Measurements from ENCODE around the gene LRPAP1. TPM values are rescaled to one million over a fixed set of nuclear protein-coding genes. Genes with fewer than 3 reads are reported as not detected.

The LRPAP1 gene
- total RNA-seq, 1 donor from 2014 or later = 80.1 TPM

DNA sequence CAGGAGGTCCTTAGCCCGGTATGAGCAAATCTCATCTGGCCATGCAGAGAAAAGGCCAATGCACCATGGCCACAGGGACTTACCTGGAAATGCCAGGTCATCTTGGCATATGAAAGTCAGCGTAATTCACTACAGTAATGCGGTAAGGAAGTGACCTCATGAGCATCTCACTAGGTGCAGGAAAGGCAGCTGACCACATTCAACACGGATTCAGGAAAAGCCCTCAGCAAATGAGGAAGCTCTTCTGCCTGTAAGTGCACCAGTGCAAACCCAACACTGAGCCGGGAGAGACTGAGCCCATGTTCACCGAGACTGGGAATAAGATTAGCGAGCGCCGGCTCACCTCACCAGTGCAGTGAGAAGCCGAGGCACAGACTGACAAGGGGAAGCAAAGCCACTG lies 23.7 kb downstream of the LRPAP1 start:
- no peak for DNase-seq (ENCODE audit: low spot score)
- H3K9me3 Mint-ChIP-seq = no peaks in the 10 kb centered on the region
- no peak overlapping the region for H3K4me3 Mint-ChIP-seq (ENCODE audit: low read depth)
- peaks cover 63% of the 10 kb centered on the region for H3K36me3 Mint-ChIP-seq (ENCODE audit: low read depth)
- H3K27ac Mint-ChIP-seq = no peak overlapping the region
- H3K4me1 Mint-ChIP-seq (ENCODE audit: low read depth) = peaks cover 4% of the 10 kb centered on the region
- intact Hi-C loops (cut with micrococcal nuclease) = no loop called here
- H3K27me3 Mint-ChIP-seq (ENCODE audit: low read depth) = no peaks in the 10 kb centered on the region

DNA sequence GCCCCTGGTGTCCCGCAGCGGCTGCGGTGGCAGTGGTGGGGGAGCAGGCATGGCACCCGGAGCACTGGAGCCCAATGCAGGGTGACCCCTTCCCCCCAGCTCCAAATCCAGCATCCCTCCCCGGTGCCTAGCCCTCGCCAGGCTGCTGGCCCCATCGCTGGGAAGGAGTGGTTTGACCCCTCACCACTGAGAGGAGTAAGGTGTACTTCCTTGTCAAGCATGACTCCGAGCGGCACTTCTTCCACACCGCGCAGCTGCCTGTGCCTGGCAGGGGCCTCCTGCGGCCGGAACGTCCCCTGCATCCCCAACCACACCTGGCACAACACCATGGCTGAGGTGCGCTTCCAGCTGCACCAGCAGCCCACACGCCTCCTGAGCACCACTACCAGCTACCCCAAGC lies 27.0 kb downstream of the LRPAP1 start:
- H3K27me3 Mint-ChIP-seq (ENCODE audit: low read depth) = no peaks in the 10 kb centered on the region
- no peak for DNase-seq (ENCODE audit: low spot score)
- H3K4me3 Mint-ChIP-seq (ENCODE audit: low read depth) = no peak overlapping the region
- H3K9me3 Mint-ChIP-seq = no peaks in the 10 kb centered on the region
- peaks cover 6% of the 10 kb centered on the region for H3K4me1 Mint-ChIP-seq (ENCODE audit: low read depth)
- peaks cover 37% of the 10 kb centered on the region for H3K36me3 Mint-ChIP-seq (ENCODE audit: low read depth)
- H3K27ac Mint-ChIP-seq = no peak overlapping the region
- intact Hi-C loops (cut with micrococcal nuclease) = no loop called here

DNA sequence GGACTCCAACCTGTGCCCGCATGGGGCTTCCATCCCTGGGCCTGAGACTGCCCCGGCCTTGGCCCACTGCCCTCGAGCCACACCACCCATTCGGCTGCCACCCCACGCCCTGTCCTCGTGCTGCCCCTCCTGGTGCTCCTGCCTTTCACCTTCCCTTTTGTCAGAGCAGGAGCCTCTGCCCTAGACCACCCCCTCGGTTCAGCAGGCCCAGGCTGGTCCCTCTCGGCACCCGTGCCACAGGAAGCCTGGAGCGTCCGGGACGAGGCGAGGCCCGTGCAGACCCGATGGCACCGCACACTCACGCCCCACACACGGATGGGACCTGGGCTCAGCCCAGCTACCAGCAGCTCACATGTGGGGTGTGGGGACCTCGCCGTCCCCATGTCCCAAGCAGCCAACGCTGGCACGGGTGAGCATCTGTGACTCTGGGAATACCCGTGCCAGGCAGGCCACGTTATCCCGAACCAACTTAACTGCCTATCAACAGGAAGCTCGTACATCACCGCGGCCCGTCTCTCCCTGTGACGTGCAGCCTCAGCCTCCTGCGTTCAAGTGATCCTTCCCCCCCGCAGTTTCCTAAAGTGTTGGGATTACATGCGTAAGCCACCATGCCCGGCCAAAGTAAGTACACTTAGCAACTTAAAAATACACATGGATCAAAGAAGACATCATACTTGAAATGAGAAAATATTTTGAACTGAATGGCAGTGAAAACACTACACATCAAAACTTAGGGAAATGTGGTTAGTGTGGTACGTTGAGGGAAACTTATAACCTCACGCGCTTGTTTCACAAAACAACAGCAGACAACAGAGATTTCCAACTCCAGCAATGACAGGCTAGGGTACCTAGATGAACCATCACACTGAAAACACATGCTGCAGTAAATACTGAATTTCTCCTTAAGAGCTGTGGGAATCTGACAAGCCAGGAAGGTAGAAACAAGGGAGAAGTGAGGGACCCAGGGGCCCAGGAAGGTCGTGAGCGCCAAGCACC lies 29.0 kb downstream of the LRPAP1 start:
- Mint-ChIP-seq H3K9me3 (no peaks in the 10 kb centered on the region), H3K36me3 (ENCODE audit: low read depth) (peaks cover 23% of the 10 kb centered on the region), H3K4me3 (ENCODE audit: low read depth) (no peak overlapping the region), H3K27ac (peak overlapping the region; percentile 47), H3K4me1 (ENCODE audit: low read depth) (peaks cover 6% of the 10 kb centered on the region), H3K27me3 (ENCODE audit: low read depth) (no peaks in the 10 kb centered on the region)
- no peak for DNase-seq (ENCODE audit: low spot score)
- intact Hi-C loops (cut with micrococcal nuclease) = no loop called here

DNA sequence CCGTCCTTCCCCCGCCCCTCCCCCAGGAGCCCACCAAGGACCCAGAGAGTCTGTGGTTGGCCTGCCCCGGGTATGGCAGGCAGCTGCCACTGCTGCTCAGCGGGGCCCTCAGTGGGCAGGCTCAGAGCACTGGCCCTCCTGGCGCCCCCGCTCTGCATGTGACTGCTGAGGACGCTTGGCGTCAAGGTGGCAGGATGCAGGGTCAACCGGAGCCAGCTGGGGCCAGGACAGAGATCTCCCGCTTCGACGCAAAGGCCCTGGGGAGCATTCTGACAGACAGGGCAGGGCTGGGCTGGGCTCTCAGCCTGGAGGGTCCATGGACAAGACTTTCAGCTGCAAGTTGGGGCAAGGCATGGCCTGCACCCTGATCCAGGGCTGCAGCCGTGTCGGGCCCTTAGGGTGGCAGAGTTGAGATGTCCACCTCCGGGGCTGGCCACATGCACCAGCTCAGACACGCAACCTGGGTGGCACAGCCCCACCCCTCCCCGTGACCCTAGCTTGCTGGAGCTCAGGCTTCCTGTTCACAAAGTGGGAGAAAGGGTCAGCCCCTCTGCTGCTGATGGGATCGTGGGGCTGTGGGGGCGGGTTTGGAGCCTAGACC lies 30.3 kb downstream of the LRPAP1 start:
- DNase-seq (ENCODE audit: low spot score) = no peak
- peaks cover 15% of the 10 kb centered on the region for H3K36me3 Mint-ChIP-seq (ENCODE audit: low read depth)
- H3K9me3 Mint-ChIP-seq = no peaks in the 10 kb centered on the region
- no peak overlapping the region for H3K4me3 Mint-ChIP-seq (ENCODE audit: low read depth)
- H3K27me3 Mint-ChIP-seq (ENCODE audit: low read depth) = no peaks in the 10 kb centered on the region
- peaks cover 4% of the 10 kb centered on the region for H3K4me1 Mint-ChIP-seq (ENCODE audit: low read depth)
- intact Hi-C loops (cut with micrococcal nuclease) = no loop called here
- no peak overlapping the region for H3K27ac Mint-ChIP-seq

DNA sequence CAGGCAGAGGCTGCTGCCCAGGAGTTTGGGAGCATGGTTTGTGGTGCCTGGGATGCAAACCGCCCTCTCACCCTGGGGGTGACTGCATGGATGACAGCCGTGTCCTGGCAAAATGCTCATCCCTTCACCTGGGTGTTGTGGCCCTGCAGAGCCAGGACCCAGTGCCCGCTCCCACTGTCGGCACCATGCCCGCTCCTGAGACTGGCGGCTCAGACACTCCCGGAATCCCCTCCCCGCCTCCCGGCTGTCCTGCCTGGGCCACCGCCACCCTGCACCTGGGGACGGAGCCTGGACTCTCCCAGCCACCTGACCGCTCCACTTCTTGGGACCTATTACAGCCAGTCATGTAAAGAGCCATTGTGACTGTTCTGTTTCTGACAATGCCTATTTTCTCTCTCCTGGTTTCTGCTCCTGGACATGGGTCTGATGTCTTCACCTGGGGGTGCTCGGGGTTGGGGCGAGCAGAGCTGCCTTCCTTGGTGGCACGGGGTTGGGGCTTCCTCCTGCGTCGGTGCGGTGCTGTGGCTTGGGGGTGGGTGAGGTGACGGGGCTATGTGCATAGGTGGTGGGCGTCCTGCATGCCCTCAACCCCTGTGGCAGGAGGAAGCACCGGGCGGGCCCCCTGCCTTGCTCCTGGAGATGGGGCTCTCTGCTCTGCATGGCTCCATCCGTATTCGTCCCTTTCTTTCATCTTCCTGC lies 30.9 kb downstream of the LRPAP1 start:
- H3K4me1 Mint-ChIP-seq (ENCODE audit: low read depth) = peaks cover 4% of the 10 kb centered on the region
- H3K4me3 Mint-ChIP-seq (ENCODE audit: low read depth) = no peak overlapping the region
- no peak overlapping the region for H3K27ac Mint-ChIP-seq
- peaks cover 11% of the 10 kb centered on the region for H3K36me3 Mint-ChIP-seq (ENCODE audit: low read depth)
- no peaks in the 10 kb centered on the region for H3K9me3 Mint-ChIP-seq
- no peaks in the 10 kb centered on the region for H3K27me3 Mint-ChIP-seq (ENCODE audit: low read depth)
- no peak for DNase-seq (ENCODE audit: low spot score)
- intact Hi-C loops (cut with micrococcal nuclease) = no loop called here

DNA sequence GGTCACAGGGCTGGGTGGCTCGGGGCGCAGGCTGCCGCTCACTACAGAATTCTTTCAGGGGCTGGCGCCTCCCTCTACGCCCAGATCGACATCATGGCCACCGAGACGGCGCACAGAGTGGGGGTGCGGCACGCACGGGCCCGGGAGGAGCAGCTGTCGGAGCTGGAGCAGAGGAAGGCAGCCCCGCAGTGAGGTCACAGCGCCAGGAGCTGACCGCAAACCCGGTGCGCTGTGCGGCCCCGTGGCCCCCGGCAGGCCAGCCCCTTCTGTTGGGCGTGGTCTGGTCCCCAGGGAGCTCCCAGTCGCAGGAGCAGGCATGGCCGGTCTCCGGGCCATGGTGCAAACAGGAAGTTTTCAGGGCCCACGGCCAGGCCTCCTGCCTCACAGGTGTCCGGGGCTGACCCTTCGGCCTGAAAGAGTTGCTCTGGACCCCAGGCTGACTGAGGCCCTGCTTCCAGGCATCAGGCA lies 31.6 kb downstream of the LRPAP1 start:
- Mint-ChIP-seq H3K4me3 (ENCODE audit: low read depth) (no peak overlapping the region), H3K27ac (no peak overlapping the region), H3K27me3 (ENCODE audit: low read depth) (no peaks in the 10 kb centered on the region), H3K4me1 (ENCODE audit: low read depth) (peaks cover 4% of the 10 kb centered on the region), H3K9me3 (no peaks in the 10 kb centered on the region), H3K36me3 (ENCODE audit: low read depth) (peaks cover 11% of the 10 kb centered on the region)
- intact Hi-C loops (cut with micrococcal nuclease) = no loop called here
- no peak for DNase-seq (ENCODE audit: low spot score)

DNA sequence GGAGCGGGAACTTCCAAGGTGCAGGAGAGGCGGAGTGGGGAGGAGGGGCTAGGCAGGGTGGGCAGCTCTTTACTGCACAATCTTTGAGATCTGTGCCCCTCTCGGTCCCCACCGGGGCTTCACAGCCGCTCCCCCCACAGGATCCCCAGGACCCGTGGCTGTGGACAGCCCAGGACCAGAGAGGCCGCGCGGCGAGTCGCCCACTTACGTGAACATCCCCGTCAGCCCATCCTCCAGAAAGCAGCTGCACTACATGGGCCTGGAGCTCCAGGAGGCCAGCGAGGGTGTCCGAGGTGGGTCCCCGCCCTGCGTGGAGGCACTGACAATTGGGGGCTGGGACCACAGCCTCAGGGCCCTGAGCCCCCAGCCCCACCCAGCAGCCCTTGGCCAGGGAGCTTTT lies 32.1 kb downstream of the LRPAP1 start:
- no peak for DNase-seq (ENCODE audit: low spot score)
- intact Hi-C loops (cut with micrococcal nuclease) = no loop called here

DNA sequence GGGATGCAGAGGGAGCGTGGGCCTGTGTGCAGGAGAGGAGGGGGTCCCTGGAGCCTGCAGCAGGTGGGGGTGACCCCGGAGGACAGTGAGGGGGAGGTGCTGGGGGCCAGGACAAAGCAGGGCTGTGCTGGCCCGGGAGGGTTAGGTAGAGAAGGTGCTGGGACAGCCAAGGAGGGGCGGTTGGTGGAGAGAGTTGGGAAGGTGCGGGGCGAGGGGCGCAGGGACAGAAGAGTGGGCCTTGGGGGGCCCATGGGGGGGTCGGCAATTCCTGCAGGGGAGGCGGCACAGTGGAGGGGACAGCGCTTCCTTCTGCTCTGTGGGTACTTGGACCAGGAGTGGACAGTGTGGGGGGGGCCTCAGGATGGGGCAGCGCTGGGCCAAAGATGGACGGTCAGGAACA lies 32.5 kb downstream of the LRPAP1 start:
- intact Hi-C loops (cut with micrococcal nuclease) = no loop called here
- Mint-ChIP-seq H3K27ac (no peak overlapping the region), H3K9me3 (no peaks in the 10 kb centered on the region), H3K36me3 (ENCODE audit: low read depth) (peaks cover 7% of the 10 kb centered on the region), H3K4me1 (ENCODE audit: low read depth) (peaks cover 4% of the 10 kb centered on the region), H3K4me3 (ENCODE audit: low read depth) (no peak overlapping the region), H3K27me3 (ENCODE audit: low read depth) (no peaks in the 10 kb centered on the region)
- no peak for DNase-seq (ENCODE audit: low spot score)

More for the DNA sequence above, 32.1 kb downstream of the LRPAP1 start:
- no peaks in the 10 kb centered on the region for H3K9me3 Mint-ChIP-seq
- no peak overlapping the region for H3K27ac Mint-ChIP-seq
- H3K4me3 Mint-ChIP-seq (ENCODE audit: low read depth) = no peak overlapping the region
- H3K4me1 Mint-ChIP-seq (ENCODE audit: low read depth) = peaks cover 4% of the 10 kb centered on the region
- peaks cover 9% of the 10 kb centered on the region for H3K36me3 Mint-ChIP-seq (ENCODE audit: low read depth)
- no peaks in the 10 kb centered on the region for H3K27me3 Mint-ChIP-seq (ENCODE audit: low read depth)

DNA sequence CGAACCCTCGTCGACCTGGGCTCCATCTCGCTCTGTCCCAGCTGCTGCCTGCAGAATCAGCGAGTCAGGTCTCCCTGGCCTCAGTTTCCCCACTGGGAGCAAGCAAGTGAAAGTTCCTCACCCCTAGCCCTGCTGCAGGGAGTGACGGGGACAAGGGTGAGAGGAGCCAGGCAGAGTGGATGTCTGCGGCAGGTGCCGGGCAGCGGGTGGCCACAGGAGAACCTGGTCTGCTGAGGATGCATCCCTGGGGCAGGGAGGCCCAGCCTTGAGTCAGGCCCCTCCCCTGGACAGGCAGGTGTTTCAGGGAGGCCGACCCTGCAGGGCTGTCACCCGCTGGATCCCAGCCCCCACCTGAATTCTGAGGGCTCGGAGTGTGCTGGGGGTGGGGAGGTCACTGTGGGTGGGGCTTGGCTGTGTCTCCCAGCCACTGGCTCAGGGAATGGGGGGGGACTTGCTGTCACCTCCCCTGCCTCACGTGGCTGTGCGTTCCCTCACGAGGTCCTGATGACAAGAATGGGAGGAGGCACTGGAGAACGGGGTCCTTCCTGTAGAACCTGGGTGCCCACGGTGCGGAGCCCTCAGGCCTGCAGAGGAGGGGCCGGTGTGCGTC lies 33.2 kb downstream of the LRPAP1 start:
- intact Hi-C loops (cut with micrococcal nuclease) = no loop called here
- Mint-ChIP-seq H3K36me3 (ENCODE audit: low read depth) (peaks cover 6% of the 10 kb centered on the region), H3K4me1 (ENCODE audit: low read depth) (peaks cover 4% of the 10 kb centered on the region)

DNA sequence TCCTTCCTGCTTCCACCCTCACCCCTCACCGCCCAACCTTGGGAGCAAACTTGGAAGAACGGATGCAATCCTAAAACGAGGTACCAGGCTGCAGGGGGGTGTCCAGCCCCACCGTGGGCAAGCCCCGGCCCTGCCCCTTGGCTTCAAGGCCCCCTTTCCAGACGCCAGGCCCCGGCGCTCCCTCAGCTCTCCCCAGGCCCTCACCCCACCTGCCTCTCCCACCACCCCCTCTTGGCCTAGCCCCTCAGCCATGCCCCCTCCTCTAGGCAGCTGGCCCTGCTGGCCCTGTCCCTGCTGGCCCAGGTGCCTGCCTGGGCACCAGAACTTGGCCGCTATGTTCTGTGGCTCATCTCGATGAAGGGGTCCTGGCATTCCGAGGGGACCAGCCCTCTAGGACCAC lies 33.8 kb downstream of the LRPAP1 start:
- Mint-ChIP-seq H3K36me3 (ENCODE audit: low read depth) (peaks cover 2% of the 10 kb centered on the region), H3K4me1 (ENCODE audit: low read depth) (peaks cover 1% of the 10 kb centered on the region), H3K27ac (no peak overlapping the region), H3K27me3 (ENCODE audit: low read depth) (no peaks in the 10 kb centered on the region), H3K9me3 (no peaks in the 10 kb centered on the region), H3K4me3 (ENCODE audit: low read depth) (no peak overlapping the region)
- DNase-seq (ENCODE audit: low spot score) = no peak
- intact Hi-C loops (cut with micrococcal nuclease) = no loop called here

More for the DNA sequence above, 33.2 kb downstream of the LRPAP1 start:
- no peaks in the 10 kb centered on the region for H3K27me3 Mint-ChIP-seq (ENCODE audit: low read depth)
- H3K27ac Mint-ChIP-seq = no peak overlapping the region
- DNase-seq (ENCODE audit: low spot score) = no peak
- no peak overlapping the region for H3K4me3 Mint-ChIP-seq (ENCODE audit: low read depth)
- no peaks in the 10 kb centered on the region for H3K9me3 Mint-ChIP-seq

DNA sequence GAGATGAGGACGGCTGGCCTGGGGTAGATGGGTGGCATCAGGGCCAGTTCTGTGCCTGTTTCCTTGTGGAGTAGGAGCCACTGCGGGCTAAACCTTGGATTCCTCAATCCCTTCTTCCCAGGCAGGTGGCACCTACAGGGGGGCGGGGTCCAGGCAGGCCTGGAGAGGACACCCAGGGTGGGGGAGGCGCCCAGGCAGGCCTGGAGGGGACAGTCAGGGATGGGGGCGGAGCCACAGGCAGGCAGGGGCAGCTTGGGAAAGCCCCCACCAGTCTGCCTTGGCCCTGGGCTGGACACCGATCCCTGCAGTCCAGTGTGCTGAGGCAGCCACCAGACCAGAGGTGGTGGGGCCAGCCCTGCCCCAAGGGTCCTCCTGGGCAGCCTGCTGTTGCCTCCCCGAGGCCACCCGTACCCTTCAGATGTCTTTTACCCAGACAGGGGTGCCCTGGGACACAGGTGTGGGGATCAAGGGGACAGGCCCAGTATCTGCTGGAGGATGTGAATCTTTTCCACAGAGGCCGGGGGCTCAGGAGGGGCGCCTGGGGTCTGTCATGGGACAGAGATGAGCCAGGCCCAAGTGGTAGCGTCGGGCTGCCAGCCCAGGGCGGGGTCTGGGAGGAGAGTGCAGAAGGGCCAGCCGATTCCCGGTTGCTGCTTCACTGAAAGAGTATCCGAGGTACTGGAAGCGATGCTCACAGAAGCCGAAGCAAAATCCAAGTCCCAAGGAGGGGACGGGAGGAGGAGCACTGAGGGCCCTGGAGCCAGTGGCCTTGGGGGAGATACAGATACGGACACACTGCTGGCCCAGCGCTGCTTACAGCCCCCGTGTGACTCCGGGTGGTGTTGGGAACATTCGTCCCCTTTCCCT lies 34.5 kb downstream of the LRPAP1 start:
- Mint-ChIP-seq H3K4me3 (ENCODE audit: low read depth) (no peak overlapping the region), H3K9me3 (no peaks in the 10 kb centered on the region), H3K27me3 (ENCODE audit: low read depth) (no peaks in the 10 kb centered on the region), H3K27ac (no peak overlapping the region), H3K36me3 (ENCODE audit: low read depth) (no peaks in the 10 kb centered on the region), H3K4me1 (ENCODE audit: low read depth) (no peaks in the 10 kb centered on the region)
- intact Hi-C loops (cut with micrococcal nuclease) = no loop called here
- DNase-seq (ENCODE audit: low spot score) = no peak

DNA sequence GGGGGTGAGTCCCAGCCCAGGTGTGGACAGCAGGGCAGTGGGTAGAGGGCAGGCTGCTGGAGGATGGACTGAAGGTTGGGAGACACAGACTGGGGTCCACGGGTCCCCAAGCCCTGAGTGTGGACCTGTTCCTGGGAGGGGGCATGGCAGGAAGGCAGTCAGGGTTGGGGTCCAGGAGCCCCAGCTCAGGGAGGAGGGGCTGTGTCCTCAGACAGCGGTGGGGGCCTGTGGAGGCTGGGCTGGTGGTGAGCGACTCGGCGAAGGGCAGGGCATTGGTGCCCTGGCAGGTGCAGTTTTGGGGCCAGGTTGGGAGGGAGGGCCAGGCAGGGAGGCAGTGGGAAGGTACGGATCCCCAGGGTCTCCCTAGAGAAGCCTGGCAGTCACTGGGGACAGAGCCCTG lies 35.1 kb downstream of the LRPAP1 start:
- intact Hi-C loops (cut with micrococcal nuclease) = no loop called here
- H3K27me3 Mint-ChIP-seq (ENCODE audit: low read depth) = no peaks in the 10 kb centered on the region
- DNase-seq (ENCODE audit: low spot score) = no peak
- H3K36me3 Mint-ChIP-seq (ENCODE audit: low read depth) = no peaks in the 10 kb centered on the region
- H3K4me3 Mint-ChIP-seq (ENCODE audit: low read depth) = no peak overlapping the region
- H3K9me3 Mint-ChIP-seq = no peaks in the 10 kb centered on the region
- no peak overlapping the region for H3K27ac Mint-ChIP-seq
- no peaks in the 10 kb centered on the region for H3K4me1 Mint-ChIP-seq (ENCODE audit: low read depth)
